Upper lobe of left lung (tissue), 4 donors: ENCODE results near the gene UCN2.

Source experiments
- CTCF ChIP-seq, 6 experiments: fragments of 450-650 bp in 4 of 6; fragments of 200-600 bp in 2 of 6; sonication (generic) in 2 of 6; IDR thresholded peaks; one replicate each; pipeline ENCODE4 v1.5.1; 2016 to 2019; ENCODE audit warnings: antibody characterized with exemption in 6 of 6
- EP300 ChIP-seq, 4 donors: sonication (generic); formaldehyde crosslinking; IDR thresholded peaks; one replicate each; pipeline ENCODE4 v1.5.1; 2017; ENCODE audit warnings: antibody characterized with exemption in 4 of 4, control low read depth in 2 of 4
- POLR2A ChIP-seq, 4 donors: fragments of 450-650 bp; IDR thresholded peaks; one replicate each; pipeline ENCODE4 v1.5.1; 2016 to 2017; ENCODE audit warnings: antibody characterized with exemption in 4 of 4, mild to moderate bottlenecking in 2 of 4
- POLR2AphosphoS5 ChIP-seq, 2 donors: sonication (generic); formaldehyde crosslinking; IDR thresholded peaks; one replicate each; pipeline ENCODE4 v1.5.1; 2017; ENCODE audit warnings: antibody characterized with exemption in 2 of 2

DNA sequence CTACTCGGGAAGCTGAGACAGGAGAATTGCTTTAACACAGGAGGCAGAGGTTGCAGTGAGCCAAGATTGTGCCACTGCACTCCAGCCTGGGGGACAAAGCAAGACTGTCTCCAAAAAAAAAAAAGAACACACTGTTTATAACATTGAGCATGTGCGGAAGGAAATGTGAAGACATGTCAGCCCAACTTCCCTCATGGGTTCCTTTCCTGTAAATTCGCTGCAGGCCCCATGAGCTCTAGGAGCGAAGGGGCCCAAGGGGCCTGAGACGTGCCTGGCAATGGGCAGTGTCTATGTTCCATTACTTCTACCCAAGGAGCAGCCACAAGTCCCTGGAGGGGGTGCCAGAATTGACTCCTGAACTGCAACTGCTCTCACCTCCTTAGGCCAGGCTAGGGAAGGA lies 10.2 kb downstream of the UCN2 start:
- TF ChIP-seq POLR2AphosphoS5 (IDR thresholded peaks at IDR 0.05): no peak
- TF ChIP-seq POLR2A (IDR thresholded peaks at IDR 0.05): no peak
- TF ChIP-seq CTCF (IDR thresholded peaks at IDR 0.05): no peak
- no peak for TF ChIP-seq EP300 (IDR thresholded peaks at IDR 0.05)
